ENCODE results near the gene SPPL2C. TPM values are rescaled to one million over a fixed set of nuclear protein-coding genes. Genes with fewer than 3 reads are reported as not detected.

The SPPL2C gene
- total RNA-seq, 1 donor from 2014 or later, result not detected

DNA sequence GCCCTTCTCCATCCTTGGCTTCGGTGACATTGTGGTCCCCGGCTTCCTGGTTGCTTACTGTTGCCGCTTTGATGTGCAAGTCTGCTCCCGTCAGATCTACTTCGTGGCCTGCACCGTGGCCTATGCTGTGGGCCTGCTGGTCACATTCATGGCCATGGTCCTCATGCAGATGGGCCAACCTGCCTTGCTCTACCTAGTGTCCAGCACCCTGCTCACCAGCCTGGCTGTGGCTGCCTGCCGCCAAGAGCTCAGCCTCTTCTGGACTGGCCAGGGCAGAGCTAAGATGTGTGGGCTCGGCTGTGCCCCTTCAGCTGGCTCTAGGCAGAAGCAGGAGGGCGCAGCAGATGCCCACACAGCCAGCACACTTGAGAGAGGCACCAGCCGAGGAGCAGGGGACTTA, 1.5 kb downstream of the SPPL2C start:
- H3K9ac ChIP-seq, result no peak overlapping the region
- no peak overlapping the region for H3K4me2 ChIP-seq
- H4K20me1 ChIP-seq (ENCODE audit: low read depth), result no peaks in the 10 kb centered on the region
- peaks cover 2% of the 10 kb centered on the region for H3K9me3 Mint-ChIP-seq
- no peaks in the 10 kb centered on the region for H3K4me1 Mint-ChIP-seq
- H3F3A ChIP-seq (ENCODE audit: low read depth), result no peaks in the 10 kb centered on the region
- H3K79me2 ChIP-seq (ENCODE audit: low read depth), result no peaks in the 10 kb centered on the region
- H3K4me3 ChIP-seq, result no peak overlapping the region
- no peaks in the 10 kb centered on the region for H3K4me1 ChIP-seq
- peaks cover 8% of the 10 kb centered on the region for H3K27me3 Mint-ChIP-seq (ENCODE audit: insufficient read depth, low read depth)
- no peaks in the 10 kb centered on the region for H3K36me3 Mint-ChIP-seq
- DNase-seq (ENCODE audit: low spot score), result no peak
- no peaks in the 10 kb centered on the region for H3K27me3 ChIP-seq
- no peak overlapping the region for H2AFZ ChIP-seq (replicated peaks)
- no peak overlapping the region for H3K27ac Mint-ChIP-seq
- TF ChIP-seq, protein P1, sequence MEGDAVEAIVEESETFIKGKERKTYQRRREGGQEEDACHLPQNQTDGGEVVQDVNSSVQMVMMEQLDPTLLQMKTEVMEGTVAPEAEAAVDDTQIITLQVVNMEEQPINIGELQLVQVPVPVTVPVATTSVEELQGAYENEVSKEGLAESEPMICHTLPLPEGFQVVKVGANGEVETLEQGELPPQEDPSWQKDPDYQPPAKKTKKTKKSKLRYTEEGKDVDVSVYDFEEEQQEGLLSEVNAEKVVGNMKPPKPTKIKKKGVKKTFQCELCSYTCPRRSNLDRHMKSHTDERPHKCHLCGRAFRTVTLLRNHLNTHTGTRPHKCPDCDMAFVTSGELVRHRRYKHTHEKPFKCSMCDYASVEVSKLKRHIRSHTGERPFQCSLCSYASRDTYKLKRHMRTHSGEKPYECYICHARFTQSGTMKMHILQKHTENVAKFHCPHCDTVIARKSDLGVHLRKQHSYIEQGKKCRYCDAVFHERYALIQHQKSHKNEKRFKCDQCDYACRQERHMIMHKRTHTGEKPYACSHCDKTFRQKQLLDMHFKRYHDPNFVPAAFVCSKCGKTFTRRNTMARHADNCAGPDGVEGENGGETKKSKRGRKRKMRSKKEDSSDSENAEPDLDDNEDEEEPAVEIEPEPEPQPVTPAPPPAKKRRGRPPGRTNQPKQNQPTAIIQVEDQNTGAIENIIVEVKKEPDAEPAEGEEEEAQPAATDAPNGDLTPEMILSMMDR (IDR thresholded peaks at IDR 0.05), result no peak
- TF ChIP-seq EZH2 (IDR thresholded peaks at IDR 0.05) (no peak), EZH2phosphoT487 (IDR thresholded peaks at IDR 0.05) (no peak)
- no peaks in the 10 kb centered on the region for H3K36me3 ChIP-seq
- H3K27ac ChIP-seq, result no peak overlapping the region
- no peaks in the 10 kb centered on the region for H3K9me3 ChIP-seq (ENCODE audit: low read depth)
- H3K4me3 Mint-ChIP-seq, result no peak overlapping the region

DNA sequence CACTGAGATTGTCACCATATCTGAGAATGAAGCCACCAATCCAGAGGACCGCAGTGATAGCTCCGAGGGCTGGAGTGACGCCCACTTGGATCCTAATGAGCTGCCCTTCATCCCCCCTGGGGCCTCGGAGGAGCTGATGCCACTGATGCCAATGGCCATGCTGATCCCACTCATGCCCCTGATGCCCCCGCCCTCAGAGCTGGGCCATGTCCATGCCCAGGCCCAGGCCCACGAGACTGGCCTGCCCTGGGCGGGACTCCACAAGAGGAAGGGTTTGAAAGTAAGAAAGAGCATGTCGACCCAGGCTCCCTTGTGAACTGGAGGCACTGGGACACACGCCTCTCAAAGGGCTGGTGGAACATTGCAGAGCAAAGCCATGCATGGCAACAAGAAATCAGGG, 2.0 kb downstream of the SPPL2C start:
- H3K27me3 Mint-ChIP-seq (ENCODE audit: insufficient read depth, low read depth), result peaks cover 7% of the 10 kb centered on the region
- no peak overlapping the region for H3K27ac Mint-ChIP-seq
- no peaks in the 10 kb centered on the region for H3K4me1 Mint-ChIP-seq
- Histone ChIP-seq H3K79me2 (ENCODE audit: low read depth) (no peaks in the 10 kb centered on the region), H3K27me3 (no peaks in the 10 kb centered on the region), H3F3A (ENCODE audit: low read depth) (no peaks in the 10 kb centered on the region), H4K20me1 (ENCODE audit: low read depth) (no peaks in the 10 kb centered on the region), H2AFZ (replicated peaks) (no peak overlapping the region), H3K36me3 (no peaks in the 10 kb centered on the region), H3K4me3 (no peak overlapping the region), H3K4me1 (no peaks in the 10 kb centered on the region), H3K9me3 (ENCODE audit: low read depth) (no peaks in the 10 kb centered on the region), H3K27ac (no peak overlapping the region), H3K9ac (no peak overlapping the region), H3K4me2 (no peak overlapping the region)
- no peaks in the 10 kb centered on the region for H3K36me3 Mint-ChIP-seq
- TF ChIP-seq, protein P1 (IDR thresholded peaks at IDR 0.05), result no peak
- TF ChIP-seq EZH2phosphoT487 (IDR thresholded peaks at IDR 0.05), result no peak
- no peak for TF ChIP-seq EZH2 (IDR thresholded peaks at IDR 0.05)
- H3K9me3 Mint-ChIP-seq, result peaks cover 2% of the 10 kb centered on the region
- H3K4me3 Mint-ChIP-seq, result peak overlapping the region; percentile 58
- DNase-seq (ENCODE audit: low spot score), result no peak

DNA sequence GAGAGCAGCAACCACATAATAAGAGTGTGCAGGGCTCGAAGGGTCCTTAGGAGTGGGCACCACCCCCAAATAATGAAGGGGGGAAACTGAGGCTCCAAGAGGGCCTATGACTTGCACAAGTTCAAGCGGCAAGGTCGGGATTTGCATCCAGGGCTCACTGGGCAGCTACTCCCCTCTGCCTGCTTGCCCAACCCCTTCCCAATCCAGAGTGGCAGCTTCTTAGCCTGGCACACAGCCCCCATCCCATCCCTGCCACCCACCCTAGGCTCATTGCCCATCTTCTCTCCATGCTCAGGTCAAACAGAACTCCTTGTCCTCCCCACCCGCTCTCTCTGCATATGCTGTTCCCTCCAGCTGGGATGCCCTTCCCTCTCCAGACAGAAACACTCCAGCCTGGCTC, 2.4 kb downstream of the SPPL2C start:
- Histone ChIP-seq H3F3A (ENCODE audit: low read depth) (no peaks in the 10 kb centered on the region), H3K9me3 (ENCODE audit: low read depth) (no peaks in the 10 kb centered on the region), H3K9ac (no peak overlapping the region), H4K20me1 (ENCODE audit: low read depth) (no peaks in the 10 kb centered on the region), H3K4me1 (no peaks in the 10 kb centered on the region), H2AFZ (replicated peaks) (no peak overlapping the region), H3K4me3 (no peak overlapping the region), H3K79me2 (ENCODE audit: low read depth) (no peaks in the 10 kb centered on the region), H3K27me3 (no peaks in the 10 kb centered on the region), H3K27ac (no peak overlapping the region), H3K4me2 (no peak overlapping the region), H3K36me3 (no peaks in the 10 kb centered on the region)
- Mint-ChIP-seq H3K27ac (peak overlapping the region; percentile 13), H3K36me3 (no peaks in the 10 kb centered on the region), H3K9me3 (peaks cover 2% of the 10 kb centered on the region), H3K27me3 (ENCODE audit: insufficient read depth, low read depth) (peaks cover 7% of the 10 kb centered on the region), H3K4me1 (no peaks in the 10 kb centered on the region), H3K4me3 (no peak overlapping the region)
- TF ChIP-seq, protein P1 (IDR thresholded peaks at IDR 0.05), result no peak
- TF ChIP-seq EZH2 (IDR thresholded peaks at IDR 0.05) (no peak), EZH2phosphoT487 (IDR thresholded peaks at IDR 0.05) (no peak)
- no peak for DNase-seq (ENCODE audit: low spot score)
